Stomach (tissue), 9 donors: Measurements from ENCODE around the gene DNAH14. TPM values are rescaled to one million over a fixed set of nuclear protein-coding genes. Genes with fewer than 3 reads are reported as not detected.
A peak's percentile ranks its signal among the peaks of the same experiment; 100 is the strongest.

Experiments
- DNase-seq, 2 donors: peaks; one replicate each; pipeline versions ENCODE4 v3.0.0 to v3.0.0-alpha.2; 2013 to 2019
- H3K27ac ChIP-seq, 5 donors: fragments of 200-600 bp in 4 of 5; sonication (generic) in 4 of 5; one replicate each; pipeline ENCODE4 v1.5.1; 2013 to 2019; ENCODE audit warnings: mild to moderate bottlenecking in 1 of 5, moderate library complexity in 1 of 5
- H3K27me3 ChIP-seq, 3 donors: fragments of 200-600 bp; sonication (generic); one replicate each; pipeline ENCODE4 v1.5.1; 2017 to 2019; ENCODE audit warnings: mixed run types in 1 of 3
- H3K36me3 ChIP-seq, 4 donors: fragments of 200-600 bp; sonication (generic); 1 replicate in 3 of 4; 2 replicates in 1 of 4; pipeline ENCODE4 v1.5.1; 2016 to 2019
- H3K4me1 ChIP-seq, 4 donors: fragments of 200-600 bp; sonication (generic); one replicate each; pipeline ENCODE4 v1.5.1; 2016 to 2019
- H3K4me3 ChIP-seq, 4 donors: fragments of 200-600 bp; sonication (generic) in 3 of 4; one replicate each; pipeline ENCODE4 v1.5.1; 2016 to 2019; ENCODE audit warnings: mild to moderate bottlenecking in 1 of 4
- H3K9me3 ChIP-seq, 4 donors: fragments of 200-600 bp; sonication (generic); one replicate each; pipeline ENCODE4 v1.5.1; 2016 to 2019
- EP300 ChIP-seq: sonication (generic); formaldehyde crosslinking; IDR thresholded peaks from one replicate; pipeline ENCODE4 v1.6.1; 2017; ENCODE audit warnings: antibody characterized with exemption
- POLR2A ChIP-seq, 4 donors: fragments of 450-650 bp; IDR thresholded peaks; one replicate each; pipeline ENCODE4 v1.6.1; 2016; ENCODE audit warnings: antibody characterized with exemption in 4 of 4, control low read depth in 2 of 4, mild to moderate bottlenecking in 1 of 4, moderate library complexity in 1 of 4
- POLR2AphosphoS5 ChIP-seq, 3 donors: sonication (generic); formaldehyde crosslinking; IDR thresholded peaks; one replicate each; pipeline ENCODE4 v1.6.1; 2016; ENCODE audit warnings: antibody characterized with exemption in 3 of 3
- WGBS, 5 donors: extraction: QIAGEN DNeasy Blood & Tissue Kit in 3 of 5; methylation state at CpG; one replicate each; pipeline versions ENCODE4 v1.1.5 to v1.1.7; 2013 to 2018; 5-methylcytosine and 5-hydroxymethylcytosine counted together
- intact Hi-C: fragments of 100-400 bp; cut with DNase I; formaldehyde crosslinking; loops from one replicate; pipeline ENCODE4 v1.15.1; 2023; ENCODE audit warnings: low total_unique reads
- polyA plus RNA-seq, 3 donors: library from polyadenylated mRNA; stranded (reverse); fragments of 200-250 nt; gene quantifications; one replicate each; pipeline ENCODE4 v1.2.3, GENCODE V29; 2013
- total RNA-seq, 5 donors: library from RNA; depleted of rRNA; stranded (reverse); fragments of >200 nt; gene quantifications; one replicate each; pipeline versions ENCODE4 v1.1.0 to v1.2.3, GENCODE V29; 2014 to 2016
- TF ChIP-seq, protein P1 (sequence below), 7 experiments: fragments of 450-650 bp in 4 of 7; fragments of 200-600 bp in 3 of 7; sonication (generic) in 3 of 7; IDR thresholded peaks; one replicate each; pipeline ENCODE4 v1.5.1; 2016 to 2019; ENCODE audit warnings: antibody characterized with exemption in 7 of 7, control low read depth in 2 of 7, mild to moderate bottlenecking in 1 of 7
- donor health status: healthy with polysubstance abuse.
- donor health status: Bipolar disorder and iron deficiency.
- donor health status: healthy.

DNAH14 gene
- total and polyA plus RNA-seq, 8 donors, result 1.7 to 158 (median 6.2) TPM

DNA sequence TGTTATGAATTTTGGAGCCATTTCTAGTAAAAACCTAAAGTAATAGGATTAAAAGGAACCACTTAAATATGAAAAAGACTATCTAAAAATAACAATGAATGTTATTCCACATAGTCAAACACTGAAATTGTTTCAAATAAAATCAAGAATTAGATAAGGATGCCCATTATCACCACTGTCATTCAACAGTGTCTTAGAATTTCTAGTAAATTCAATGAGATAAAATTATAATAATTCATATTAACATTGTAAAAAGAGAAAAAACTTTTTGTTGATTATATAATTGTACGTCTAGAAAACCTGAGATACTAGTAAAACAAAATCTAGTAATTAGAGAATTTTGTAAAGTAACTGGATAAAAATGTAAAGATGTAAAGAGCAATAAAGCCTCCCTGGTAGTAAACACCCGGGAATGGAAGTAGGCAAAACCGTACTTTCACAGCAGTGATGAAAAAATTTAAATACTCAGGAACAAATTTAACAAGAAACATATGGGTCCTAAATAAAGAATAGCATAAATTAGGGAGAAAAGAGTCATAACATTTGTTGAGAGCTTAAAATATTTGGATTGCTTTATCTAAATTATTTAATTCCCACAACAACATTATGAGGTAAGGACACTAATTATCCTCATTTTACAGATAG is 442.0 kb downstream of the DNAH14 start:
- H3K9me3 ChIP-seq, result no peaks in the 10 kb centered on the region
- intact Hi-C loops, result no loop called here
- no peaks in the 10 kb centered on the region for H3K27me3 ChIP-seq
- no peak overlapping the region for H3K27ac ChIP-seq
- no peaks in the 10 kb centered on the region for H3K36me3 ChIP-seq
- TF ChIP-seq POLR2A (IDR thresholded peaks at IDR 0.05) (no peak), EP300 (no peak), POLR2AphosphoS5 (IDR thresholded peaks at IDR 0.05) (no peak)
- TF ChIP-seq, protein P1, sequence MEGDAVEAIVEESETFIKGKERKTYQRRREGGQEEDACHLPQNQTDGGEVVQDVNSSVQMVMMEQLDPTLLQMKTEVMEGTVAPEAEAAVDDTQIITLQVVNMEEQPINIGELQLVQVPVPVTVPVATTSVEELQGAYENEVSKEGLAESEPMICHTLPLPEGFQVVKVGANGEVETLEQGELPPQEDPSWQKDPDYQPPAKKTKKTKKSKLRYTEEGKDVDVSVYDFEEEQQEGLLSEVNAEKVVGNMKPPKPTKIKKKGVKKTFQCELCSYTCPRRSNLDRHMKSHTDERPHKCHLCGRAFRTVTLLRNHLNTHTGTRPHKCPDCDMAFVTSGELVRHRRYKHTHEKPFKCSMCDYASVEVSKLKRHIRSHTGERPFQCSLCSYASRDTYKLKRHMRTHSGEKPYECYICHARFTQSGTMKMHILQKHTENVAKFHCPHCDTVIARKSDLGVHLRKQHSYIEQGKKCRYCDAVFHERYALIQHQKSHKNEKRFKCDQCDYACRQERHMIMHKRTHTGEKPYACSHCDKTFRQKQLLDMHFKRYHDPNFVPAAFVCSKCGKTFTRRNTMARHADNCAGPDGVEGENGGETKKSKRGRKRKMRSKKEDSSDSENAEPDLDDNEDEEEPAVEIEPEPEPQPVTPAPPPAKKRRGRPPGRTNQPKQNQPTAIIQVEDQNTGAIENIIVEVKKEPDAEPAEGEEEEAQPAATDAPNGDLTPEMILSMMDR (IDR thresholded peaks at IDR 0.05), result no peak
- no peaks in the 10 kb centered on the region for H3K4me1 ChIP-seq
- no peak overlapping the region for H3K4me3 ChIP-seq
- no peak for DNase-seq
- 76 to 84% (median 83%) methylated on average over 3 of the region's 3 CpGs for WGBS, 5 donors

GRCh38 chr1:225373155-225373554 is 443.7 kb downstream of the DNAH14 start:
- H3K27ac ChIP-seq, result no peak overlapping the region
- no peaks in the 10 kb centered on the region for H3K36me3 ChIP-seq
- no peaks in the 10 kb centered on the region for H3K4me1 ChIP-seq
- H3K4me3 ChIP-seq, result no peak overlapping the region
- H3K9me3 ChIP-seq, result no peaks in the 10 kb centered on the region
- TF ChIP-seq EP300 (no peak), POLR2A (IDR thresholded peaks at IDR 0.05) (no peak), POLR2AphosphoS5 (IDR thresholded peaks at IDR 0.05) (no peak)
- TF ChIP-seq, protein P1 (IDR thresholded peaks at IDR 0.05), result no peak
- no peaks in the 10 kb centered on the region for H3K27me3 ChIP-seq
- intact Hi-C loops, result no loop called here
- 88 to 93% (median 91%) methylated on average over 21 of the region's 21 CpGs for WGBS, 5 donors
- no peak for DNase-seq

DNA sequence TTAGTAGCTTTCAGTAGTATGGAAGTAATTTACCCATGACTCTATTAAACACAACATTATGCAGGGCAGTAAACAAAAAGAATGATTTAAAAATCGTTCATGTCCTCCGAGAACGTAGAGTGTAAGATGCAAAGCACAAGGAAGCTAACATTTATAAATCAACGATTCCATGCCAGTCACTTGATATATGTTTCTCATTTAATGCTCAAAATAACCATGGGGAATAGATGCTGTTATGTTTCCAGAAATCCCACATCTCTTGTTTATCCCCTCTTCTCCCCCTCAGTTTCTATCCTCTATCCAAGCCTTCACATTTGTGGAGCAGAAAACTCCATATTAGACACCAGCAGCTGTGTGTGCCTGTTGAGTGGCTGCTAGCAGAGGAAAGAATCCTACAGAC is 445.5 kb downstream of the DNAH14 start:
- DNase-seq, result no peak
- intact Hi-C loops, result no loop called here

GRCh38 chr1:225378880-225379279 is 449.4 kb downstream of the DNAH14 start:
- TF ChIP-seq POLR2AphosphoS5 (IDR thresholded peaks at IDR 0.05), result no peak
- TF ChIP-seq EP300, result no peak
- TF ChIP-seq, protein P1 (IDR thresholded peaks at IDR 0.05), result no peak
- no peak for TF ChIP-seq POLR2A (IDR thresholded peaks at IDR 0.05)
- 33 to 46% (median 44%) methylated on average over 10 of the region's 10 CpGs for WGBS, 5 donors
- Histone ChIP-seq H3K9me3 (no peaks in the 10 kb centered on the region), H3K36me3 (no peaks in the 10 kb centered on the region), H3K27me3 (no peaks in the 10 kb centered on the region), H3K4me1 (no peaks in the 10 kb centered on the region), H3K27ac (no peak overlapping the region), H3K4me3 (no peak overlapping the region)
- intact Hi-C loops, result no loop called here
- DNase-seq, result peak in 1 of 2 donors; percentile 42

More for the DNA sequence above, 445.5 kb downstream of the DNAH14 start:
- H3K4me3 ChIP-seq, result no peak overlapping the region
- WGBS, 5 donors, result 73 to 88% (median 81%) methylated on average over 4 of the region's 4 CpGs
- H3K9me3 ChIP-seq, result no peaks in the 10 kb centered on the region
- no peak overlapping the region for H3K27ac ChIP-seq
- H3K4me1 ChIP-seq, result no peaks in the 10 kb centered on the region
- no peaks in the 10 kb centered on the region for H3K27me3 ChIP-seq
- TF ChIP-seq POLR2A (IDR thresholded peaks at IDR 0.05) (no peak), EP300 (no peak), POLR2AphosphoS5 (IDR thresholded peaks at IDR 0.05) (no peak)
- TF ChIP-seq, protein P1 (IDR thresholded peaks at IDR 0.05), result no peak
- no peaks in the 10 kb centered on the region for H3K36me3 ChIP-seq
